Omental fat pad (tissue), 4 donors: ENCODE data around the gene PIGB. TPM values are rescaled to one million over a fixed set of nuclear protein-coding genes. Genes with fewer than 3 reads are reported as not detected.

ENCODE experiments used
- ATAC-seq: fragments of 150-250 bp; one replicate; pipeline ENCODE4 v1.9.1; 2016; ENCODE audit warnings: mild to moderate bottlenecking, moderate library complexity; ENCODE audit not compliant: low FRiP score
- DNase-seq: peaks from one replicate; pipeline ENCODE4 v3.0.0-alpha.2; 2019; ENCODE audit warnings: low spot score
- CTCF ChIP-seq, 3 donors: fragments of 450-650 bp; IDR thresholded peaks; one replicate each; pipeline ENCODE4 v1.5.1; 2016 to 2017; ENCODE audit warnings: antibody characterized with exemption in 3 of 3, mild to moderate bottlenecking in 3 of 3, moderate library complexity in 2 of 3
- total RNA-seq, 4 donors: library from RNA; depleted of rRNA; stranded (reverse); fragments of >200 nt; gene quantifications; one replicate each; pipeline ENCODE4 v1.1.0, GENCODE V29; 2016

The PIGB gene
- total RNA-seq, 4 donors from 2014 or later, result 8.2 to 14.5 (median 11.1) TPM

- ATAC-seq, result no peak
- TF ChIP-seq CTCF (IDR thresholded peaks at IDR 0.05), result no peak
- DNase-seq, result no peak
Observed at GRCh38 chr15:55401786-55402246, 82.8 kb downstream of the PIGB start.

GRCh38 chr15:55402707-55403106, 83.7 kb downstream of the PIGB start:
- no peak for ATAC-seq
- no peak for DNase-seq
- TF ChIP-seq CTCF (IDR thresholded peaks at IDR 0.05), result no peak

GRCh38 chr15:55403531-55403930, 84.5 kb downstream of the PIGB start:
- no peak for DNase-seq
- TF ChIP-seq CTCF (IDR thresholded peaks at IDR 0.05), result no peak
- no peak for ATAC-seq

Other genes starting within 250 kb of the PIGB start
- 10 to 100 TPM; 49.3 to 67.5 (median 55.0) TPM for gene RSL24D1, start 122.3 kb upstream of the PIGB start, total RNA-seq
- 10 to 100 TPM; 11.1 to 33.4 (median 19.8) TPM for gene RAB27A, start 29.4 kb upstream of the PIGB start, total RNA-seq
- 10 to 100 TPM in 3 of 4 donors, 1 to 10 TPM in 1; 8.2 to 13.8 (median 11.4) TPM for gene PIGBOS1, start 99 bp upstream of the PIGB start, total RNA-seq
- gene CCPG1, start 89.1 kb downstream of the PIGB start, total RNA-seq, result 10 to 100 TPM; 38.8 to 75.2 (median 58.0) TPM
- gene PIERCE2, start 89.3 kb downstream of the PIGB start, total RNA-seq, result 1 to 10 TPM in 3 of 4 donors, under 1 TPM in 1; 0.84 to 4.1 (median 2.7) TPM
- gene DNAAF4, start 189.0 kb downstream of the PIGB start, total RNA-seq, result 1 to 10 TPM in 2 of 4 donors, under 1 TPM in 2; 0.36 to 2.4 (median 1.3) TPM